ENCODE data around the gene TRPM5. TPM values are rescaled to one million over a fixed set of nuclear protein-coding genes. Genes with fewer than 3 reads are reported as not detected.

TRPM5 gene
- total and polyA plus RNA-seq, 9 of the 15 experiments (the other 6 are each of a cell fraction or from before 2014, with no cell fraction given): not detected

- TF ChIP-seq SFPQ (IDR thresholded peaks at IDR 0.05; ENCODE audit: low read depth, low read length) (no peak), ZNF518B (CRISPR knock-in tag; IDR thresholded peaks at IDR 0.05) (no peak), CTBP1 (IDR thresholded peaks at IDR 0.05; ENCODE audit: borderline replicate concordance) (no peak), HNRNPLL (IDR thresholded peaks at IDR 0.05; ENCODE audit: low read depth, low read length, poor library complexity, severe bottlenecking) (no peak), MAZ (CRISPR knock-in tag; conservative IDR thresholded peaks at IDR 0.05 in 1 of 2, IDR thresholded peaks at IDR 0.05 in 1 of 2) (0 out of 4 replicates have a peak, but pooled peaks of 1 of the 2 experiments have one; percentile 22), SNAPC5 (CRISPR knock-in tag; IDR thresholded peaks at IDR 0.05) (no peak), GABPB1 (CRISPR knock-in tag; IDR thresholded peaks at IDR 0.05) (0 out of 2 replicates have a peak, but pooled peaks have one; percentile 8), CC2D1A (IDR thresholded peaks at IDR 0.05) (no peak), ZMIZ1 (IDR thresholded peaks at IDR 0.05; ENCODE audit: low read depth in 2 of 2, low read length in 2 of 2) (no peak), PHF20 (IDR thresholded peaks at IDR 0.05; ENCODE audit: partially characterized antibody) (no peak), ZNF263 (CRISPR knock-in tag; IDR thresholded peaks at IDR 0.05; ENCODE audit: borderline replicate concordance) (no peak), NKRF (IDR thresholded peaks at IDR 0.05; ENCODE audit: borderline replicate concordance) (no peak)
Measured at GRCh38 chr11:2466869-2467694, 22.8 kb upstream of the TRPM5 start (continued).

Data from K562 (cell line).